ENCODE results near the gene FAM3D. TPM values are rescaled to one million over a fixed set of nuclear protein-coding genes. Genes with fewer than 3 reads are reported as not detected.

FAM3D gene
- not detected for total RNA-seq

GRCh38 chr3:58666683-58667082, at the start of gene FAM3D:
Gene FAM3D (minus strand): TSS chr3:58666774. CDS start chr3:58655563, 11,211 bp downstream.

Other genes with a start within 250 kb of the FAM3D start
- 72.9 TPM for gene PDHB, start 232.9 kb downstream of the FAM3D start, total RNA-seq
- gene KCTD6, start 174.7 kb downstream of the FAM3D start, total RNA-seq: 24.0 TPM
- gene ACOX2, start 129.6 kb downstream of the FAM3D start, total RNA-seq: 5.1 TPM
- gene FAM107A, start 89.4 kb downstream of the FAM3D start, total RNA-seq: 25.1 TPM

Measured in diencephalon (tissue), 1 donor.